Activated CD8-positive, alpha-beta memory T cell treated with anti-CD3 and anti-CD28 coated beads for 36 hours (primary cell): ENCODE measurements around the gene CD151. TPM values are rescaled to one million over a fixed set of nuclear protein-coding genes. Genes with fewer than 3 reads are reported as not detected.

Source experiments
- CTCF ChIA-PET: fragments of 350-600 bp; sonication (Branson Sonifier 250); formaldehyde crosslinking; loops from one replicate; lab custom pipeline; 2021; ENCODE audit warnings: antibody characterized with exemption; lab: Charles Lee
- POLR2A ChIA-PET: fragments of 350-600 bp; sonication (Branson Sonifier 250); formaldehyde crosslinking; loops from one replicate; lab custom pipeline; 2021; ENCODE audit warnings: antibody characterized with exemption; lab: Charles Lee
- total RNA-seq, 2 experiments: library from RNA; stranded (reverse); gene quantifications; one replicate each; pipeline ENCODE4 v1.2.3, GENCODE V29; 2021

Gene CD151
- total RNA-seq, 2 experiments from 2014 or later: 70.2 to 72.8 TPM

DNA sequence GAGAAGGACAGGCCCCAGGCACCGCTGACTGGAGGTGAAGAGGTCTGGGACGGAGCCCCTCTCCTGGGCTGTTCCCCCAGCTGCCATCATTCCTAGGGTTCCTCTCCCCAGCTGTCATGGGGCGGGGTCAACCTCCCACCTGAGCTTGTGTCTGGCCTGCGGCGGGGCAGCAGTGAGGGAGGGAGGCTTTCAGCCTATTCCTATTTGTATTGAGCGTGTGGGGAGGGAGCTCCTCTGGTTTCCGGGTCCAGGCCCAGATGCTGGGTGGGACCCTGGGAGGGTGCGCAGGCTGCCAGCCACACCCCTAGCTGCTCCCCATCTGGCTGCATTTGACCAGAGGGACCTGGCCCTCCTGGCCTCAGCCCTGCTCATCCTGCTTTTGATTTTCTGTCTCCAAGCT lies 23.6 kb downstream of the CD151 start:
- ChIA-PET CTCF (interaction anchor here (1.0 kb wide), 1 partner anchor 219 kb away, joined by 3 read pairs; the partner anchor contains the start of gene MUC2), POLR2A (no interaction called here)

- POLR2A ChIA-PET: no interaction called here
- CTCF ChIA-PET: interaction anchor here (1.1 kb wide), 1 partner anchor 29 kb away, joined by 3 read pairs; no protein-coding TSS in a partner anchor
These were observed 25.5 kb downstream of the CD151 start for GRCh38 chr11:858053-858761.

GRCh38 chr11:858762-859339 lies 26.1 kb downstream of the CD151 start:
- CTCF ChIA-PET: interaction anchor here (0.8 to 1.1 kb wide), 3 partner anchors 11 to 192 kb away, joined by 3 read pairs; no protein-coding TSS in a partner anchor
- POLR2A ChIA-PET: no interaction called here

- POLR2A ChIA-PET: no interaction called here
- CTCF ChIA-PET: interaction anchor here (0.8 to 1.1 kb wide), 3 partner anchors 12 to 192 kb away, joined by 3 read pairs; no protein-coding TSS in a partner anchor
These were observed 26.8 kb downstream of the CD151 start for GRCh38 chr11:859394-860131.

GRCh38 chr11:860234-861104 lies 27.7 kb downstream of the CD151 start:
- ChIA-PET POLR2A (no interaction called here), CTCF (interaction anchor here (0.7 kb wide), 1 partner anchor 86 kb away, joined by 3 read pairs; no protein-coding TSS in a partner anchor)

- CTCF ChIA-PET: interaction anchor here (0.7 to 2.1 kb wide), 2 partner anchors 13 to 85 kb away, joined by 3 to 8 read pairs; no protein-coding TSS in a partner anchor
- POLR2A ChIA-PET: no interaction called here
These were observed 28.3 kb downstream of the CD151 start for GRCh38 chr11:861105-861479.

DNA sequence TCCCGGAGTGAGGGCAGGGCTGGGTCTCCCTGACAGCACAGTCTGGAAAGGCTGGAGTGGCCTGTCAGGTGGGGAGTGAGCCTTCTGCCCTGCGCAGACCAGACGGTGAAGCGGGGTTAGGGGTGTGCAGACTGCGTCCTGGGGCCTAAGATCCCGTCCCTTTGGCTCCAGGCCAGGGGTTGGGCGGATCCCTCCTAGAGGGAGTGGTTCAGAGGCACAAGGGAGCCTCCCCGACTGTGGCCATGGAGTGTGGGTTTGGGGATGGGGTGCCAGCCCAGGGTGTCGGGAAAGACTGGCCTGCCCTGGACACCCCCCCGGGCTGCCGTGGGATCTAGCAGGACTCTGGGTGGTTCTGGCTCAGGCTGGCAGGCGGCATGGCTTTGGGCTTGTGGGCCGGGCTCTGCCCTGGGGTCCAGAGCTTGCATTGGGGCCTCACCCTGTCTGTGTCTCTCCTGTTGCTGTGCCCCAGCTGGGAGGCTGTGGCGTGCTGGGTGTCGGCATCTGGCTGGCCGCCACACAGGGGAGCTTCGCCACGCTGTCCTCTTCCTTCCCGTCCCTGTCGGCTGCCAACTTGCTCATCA lies 29.4 kb downstream of the CD151 start:
- POLR2A ChIA-PET: no interaction called here

DNA sequence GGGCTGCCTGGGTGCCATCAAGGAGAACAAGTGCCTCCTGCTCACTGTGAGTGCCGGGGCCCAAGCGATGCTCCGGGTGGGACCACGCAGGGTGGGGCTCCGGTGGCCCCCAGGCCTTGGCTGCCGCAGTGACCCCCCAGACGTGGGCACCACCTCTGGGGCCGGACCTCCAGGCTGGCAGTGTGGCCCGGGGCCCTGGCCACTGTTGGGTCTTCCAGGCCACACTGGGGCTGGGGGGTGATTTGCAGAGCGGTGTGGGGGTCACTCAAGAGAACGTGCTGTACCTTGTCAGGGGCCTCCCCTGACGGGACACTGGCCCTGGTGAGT lies 29.9 kb downstream of the CD151 start:
- ChIA-PET POLR2A (no interaction called here), CTCF (interaction anchor here (2.1 kb wide), 1 partner anchor 14 kb away, joined by 8 read pairs; no protein-coding TSS in a partner anchor)

More for the DNA sequence above, 29.4 kb downstream of the CD151 start:
- CTCF ChIA-PET: interaction anchor here (2.1 kb wide), 1 partner anchor 14 kb away, joined by 8 read pairs; no protein-coding TSS in a partner anchor

GRCh38 chr11:863023-863909 lies 30.5 kb downstream of the CD151 start:
- CTCF ChIA-PET: interaction anchor here (0.6 to 2.1 kb wide), 2 partner anchors 15 to 33 kb away, joined by 3 to 8 read pairs; no protein-coding TSS in a partner anchor

GRCh38 chr11:863910-864827 lies 31.4 kb downstream of the CD151 start:
- ChIA-PET CTCF (no interaction called here), POLR2A (no interaction called here)

More at GRCh38 chr11:863023-863909, 30.5 kb downstream of the CD151 start:
- POLR2A ChIA-PET: no interaction called here

DNA sequence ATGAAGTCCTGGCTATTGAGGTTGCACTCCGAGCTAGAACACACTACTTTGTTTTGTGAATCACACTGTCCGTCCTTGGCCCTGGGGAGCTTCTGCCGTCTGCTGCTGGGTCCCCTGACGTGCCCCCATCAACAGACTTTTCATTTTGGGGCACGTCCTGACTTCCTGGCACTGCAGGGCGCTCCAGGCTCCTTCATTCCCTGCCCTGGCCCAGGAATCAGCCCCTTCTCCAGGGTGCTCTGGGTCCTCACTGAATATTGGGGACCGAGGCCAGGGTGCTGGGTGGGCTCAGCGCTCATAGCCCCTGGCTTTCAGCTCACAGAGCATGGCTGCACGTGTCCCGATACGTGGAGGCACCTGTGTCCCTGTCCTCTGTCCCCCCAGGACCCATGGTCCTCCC lies 32.1 kb downstream of the CD151 start:
- ChIA-PET CTCF (no interaction called here), POLR2A (interaction anchor here (0.9 kb wide), 1 partner anchor 625 kb away, joined by 5 read pairs; no protein-coding TSS in a partner anchor)

DNA sequence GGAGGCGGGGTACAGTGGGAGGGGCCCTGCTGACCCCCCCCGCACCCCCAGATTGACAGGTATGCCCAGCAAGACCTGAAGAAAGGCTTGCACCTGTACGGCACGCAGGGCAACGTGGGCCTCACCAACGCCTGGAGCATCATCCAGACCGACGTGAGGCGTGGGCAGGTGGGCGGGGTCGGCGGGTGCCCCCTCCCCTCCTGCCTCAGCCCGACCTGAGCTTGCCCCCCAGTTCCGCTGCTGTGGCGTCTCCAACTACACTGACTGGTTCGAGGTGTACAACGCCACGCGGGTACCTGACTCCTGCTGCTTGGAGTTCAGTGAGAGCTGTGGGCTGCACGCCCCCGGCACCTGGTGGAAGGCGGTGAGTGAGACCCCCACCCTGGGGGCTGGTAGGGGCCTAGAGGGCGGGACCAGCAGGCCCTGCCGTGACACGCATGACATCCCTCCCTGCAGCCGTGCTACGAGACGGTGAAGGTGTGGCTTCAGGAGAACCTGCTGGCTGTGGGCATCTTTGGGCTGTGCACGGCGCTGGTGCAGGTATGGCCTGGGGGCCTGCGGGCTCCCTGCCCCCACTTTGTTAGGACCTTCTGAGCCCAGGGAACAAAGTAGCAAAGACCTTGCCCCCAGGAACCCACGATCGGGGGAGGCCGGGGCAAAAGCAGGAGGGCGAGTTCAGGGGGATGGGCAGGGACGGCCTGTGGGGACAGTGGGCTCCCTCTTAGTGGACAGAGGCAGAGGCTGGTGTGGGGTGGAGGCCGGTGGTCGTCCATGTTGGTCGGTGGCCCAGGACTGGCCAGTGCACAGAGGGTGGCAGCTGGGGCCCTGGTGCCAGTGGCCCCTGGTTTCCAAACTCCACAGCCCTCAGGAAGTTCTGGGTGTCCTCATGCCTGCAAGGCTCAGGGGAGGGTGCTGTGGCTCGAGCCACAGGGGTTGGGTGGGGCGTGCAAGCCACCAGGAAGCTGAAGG lies 33.0 kb downstream of the CD151 start:
- ChIA-PET CTCF (no interaction called here), POLR2A (interaction anchor here (0.9 kb wide), 1 partner anchor 624 kb away, joined by 5 read pairs; no protein-coding TSS in a partner anchor)

DNA sequence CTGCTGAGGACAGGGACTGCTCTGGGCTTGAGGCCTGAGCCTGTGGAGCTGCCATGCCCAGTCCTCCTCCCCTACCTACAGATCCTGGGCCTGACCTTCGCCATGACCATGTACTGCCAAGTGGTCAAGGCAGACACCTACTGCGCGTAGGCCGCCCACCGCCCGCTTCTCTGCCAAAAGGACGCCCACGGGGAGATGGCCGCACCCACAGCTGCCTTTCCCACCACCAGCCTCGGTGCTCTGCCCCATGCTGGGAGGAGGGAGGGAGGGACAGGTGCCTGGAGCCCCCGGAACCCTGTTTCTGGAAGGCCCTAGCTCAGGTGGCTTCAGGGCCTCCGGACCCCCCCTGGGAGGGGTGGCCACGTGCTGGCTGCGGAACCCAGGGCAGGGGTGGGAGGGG lies 33.7 kb downstream of the CD151 start:
- CTCF ChIA-PET: no interaction called here
- POLR2A ChIA-PET: no interaction called here

- ChIA-PET CTCF (no interaction called here), POLR2A (no interaction called here)
These were observed 35.2 kb downstream of the CD151 start for GRCh38 chr11:867856-868358.

DNA sequence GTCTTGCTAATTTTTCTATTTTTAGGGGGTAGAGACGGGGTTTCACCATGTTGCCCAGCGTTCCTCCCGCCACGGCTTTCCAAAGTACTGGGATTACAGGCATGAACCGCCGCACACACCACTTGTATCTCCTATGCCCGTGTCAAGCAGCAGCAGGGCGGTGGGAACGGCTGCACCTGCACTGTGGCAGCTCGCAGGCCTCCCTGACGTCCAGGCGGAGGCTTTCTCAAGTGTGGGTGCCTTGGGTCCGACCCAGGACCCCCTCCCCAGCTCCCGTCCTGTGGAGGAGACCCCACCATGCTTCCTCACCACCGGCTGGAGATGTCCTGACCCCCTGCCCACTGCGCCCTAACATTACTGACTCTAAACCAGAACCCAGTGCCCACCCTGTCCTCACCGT lies 35.6 kb downstream of the CD151 start:
- POLR2A ChIA-PET: no interaction called here
- CTCF ChIA-PET: interaction anchor here (1.4 kb wide), 1 partner anchor 20 kb away, joined by 3 read pairs; no protein-coding TSS in a partner anchor
